ENCODE measurements around the gene RPAIN.

The RPAIN gene, protein sequence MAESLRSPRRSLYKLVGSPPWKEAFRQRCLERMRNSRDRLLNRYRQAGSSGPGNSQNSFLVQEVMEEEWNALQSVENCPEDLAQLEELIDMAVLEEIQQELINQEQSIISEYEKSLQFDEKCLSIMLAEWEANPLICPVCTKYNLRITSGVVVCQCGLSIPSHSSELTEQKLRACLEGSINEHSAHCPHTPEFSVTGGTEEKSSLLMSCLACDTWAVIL

DNA sequence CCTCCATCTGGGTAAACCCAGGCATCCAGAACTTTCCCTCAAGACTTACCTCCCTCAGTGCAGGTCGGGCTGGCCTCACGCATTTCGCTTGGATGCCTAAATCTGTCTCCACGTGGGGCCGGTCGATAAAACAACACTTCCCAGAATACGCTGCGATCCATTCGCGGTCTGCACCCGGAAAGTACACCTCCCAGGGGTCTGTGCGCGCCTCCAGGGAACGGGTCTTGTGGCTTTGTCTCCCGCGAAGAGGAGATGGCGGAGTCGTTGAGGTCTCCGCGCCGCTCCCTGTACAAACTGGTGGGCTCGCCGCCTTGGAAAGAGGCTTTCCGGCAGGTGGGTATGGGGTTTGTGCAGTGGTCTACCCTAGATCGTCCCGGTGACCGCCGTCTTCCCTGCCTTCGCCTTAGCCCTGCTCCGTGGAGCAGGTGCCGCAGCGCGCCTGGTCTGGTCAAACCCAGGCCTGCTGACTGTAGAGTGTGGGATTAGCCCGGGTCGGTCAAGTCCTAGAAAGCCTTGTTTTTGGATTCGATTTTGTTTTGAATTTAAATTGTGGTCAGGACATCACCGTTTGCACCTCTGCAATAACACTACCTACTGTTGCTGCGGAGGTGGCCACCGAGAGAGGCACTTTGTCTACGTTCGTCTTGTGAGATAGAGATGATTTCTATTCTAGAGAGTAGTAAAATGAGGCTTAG, at the start of gene RPAIN:
RPAIN (plus strand) TSS at position 224 of the 695 bp plus-strand sequence; CDS start at position 253, 29 bp downstream.
- peak; percentile 60 for DNase-seq

DNA sequence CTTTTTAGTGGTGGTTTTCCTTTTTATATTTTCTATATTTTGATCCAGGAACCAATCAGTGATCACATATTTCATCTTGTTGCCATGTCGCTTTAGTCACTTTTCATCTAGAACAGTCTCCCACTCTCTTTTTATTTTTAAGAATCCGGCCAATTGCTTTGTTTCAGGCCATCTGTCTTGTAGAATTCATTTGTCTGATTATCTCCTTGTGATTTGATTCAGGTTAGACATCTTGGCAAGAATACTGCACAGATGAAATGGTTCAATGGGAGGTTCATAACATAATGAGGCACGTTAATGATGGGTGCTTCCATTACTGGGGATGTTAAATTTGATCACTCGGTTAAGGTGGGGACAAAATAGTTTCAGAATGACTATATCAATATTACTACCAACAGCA, 49.6 kb upstream of the RPAIN start:
- DNase-seq: no peak

DNA sequence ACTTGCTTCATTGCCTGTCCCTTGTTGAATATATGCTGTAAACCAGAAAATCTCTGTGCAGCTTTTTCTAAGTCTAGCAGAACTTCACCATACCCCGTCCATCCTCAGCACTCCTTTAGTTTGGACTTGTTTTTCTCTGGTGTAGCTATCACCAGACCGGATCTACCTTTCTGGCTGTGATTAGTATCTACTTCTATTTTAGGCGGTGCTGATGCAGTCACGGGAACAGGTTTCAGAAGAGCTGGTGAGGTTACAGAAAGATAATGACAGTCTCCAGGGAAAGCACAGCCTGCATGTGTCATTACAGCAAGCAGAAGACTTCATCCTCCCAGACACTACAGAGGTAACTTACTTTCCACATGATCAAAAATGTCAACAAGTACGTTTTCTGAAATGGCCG, 46.9 kb upstream of the RPAIN start:
- DNase-seq: no peak

DNA sequence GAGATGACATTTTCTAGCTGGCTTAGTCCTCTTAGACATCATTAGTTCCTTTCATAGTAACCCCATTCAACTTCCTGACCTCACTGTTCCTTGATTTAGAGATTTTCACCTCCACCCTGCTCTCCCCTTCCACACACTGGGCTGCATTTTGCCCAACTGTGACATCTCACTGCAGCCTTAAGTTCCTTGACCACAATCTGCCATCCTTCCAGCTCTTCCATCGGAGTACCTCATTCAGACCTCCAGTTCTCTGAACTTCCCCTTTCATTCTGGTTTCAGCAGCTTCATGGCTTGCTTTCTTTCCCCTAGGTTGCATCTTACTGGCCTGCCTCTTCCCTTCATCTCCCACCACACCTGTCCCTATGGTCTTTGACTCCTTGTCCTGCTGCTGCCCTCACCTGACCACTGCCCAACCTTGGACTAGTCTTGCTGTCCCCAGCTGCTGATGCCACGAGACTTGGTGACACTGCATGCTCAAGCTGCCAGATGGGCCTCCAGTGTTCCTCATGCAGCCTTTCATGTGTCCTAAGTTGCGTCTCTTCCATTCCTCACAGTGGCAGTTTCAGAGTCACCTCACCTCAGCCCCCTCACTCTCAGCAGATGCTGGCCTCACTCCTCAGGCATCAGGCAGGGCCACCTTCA, 41.3 kb upstream of the RPAIN start:
- DNase-seq: no peak

DNA sequence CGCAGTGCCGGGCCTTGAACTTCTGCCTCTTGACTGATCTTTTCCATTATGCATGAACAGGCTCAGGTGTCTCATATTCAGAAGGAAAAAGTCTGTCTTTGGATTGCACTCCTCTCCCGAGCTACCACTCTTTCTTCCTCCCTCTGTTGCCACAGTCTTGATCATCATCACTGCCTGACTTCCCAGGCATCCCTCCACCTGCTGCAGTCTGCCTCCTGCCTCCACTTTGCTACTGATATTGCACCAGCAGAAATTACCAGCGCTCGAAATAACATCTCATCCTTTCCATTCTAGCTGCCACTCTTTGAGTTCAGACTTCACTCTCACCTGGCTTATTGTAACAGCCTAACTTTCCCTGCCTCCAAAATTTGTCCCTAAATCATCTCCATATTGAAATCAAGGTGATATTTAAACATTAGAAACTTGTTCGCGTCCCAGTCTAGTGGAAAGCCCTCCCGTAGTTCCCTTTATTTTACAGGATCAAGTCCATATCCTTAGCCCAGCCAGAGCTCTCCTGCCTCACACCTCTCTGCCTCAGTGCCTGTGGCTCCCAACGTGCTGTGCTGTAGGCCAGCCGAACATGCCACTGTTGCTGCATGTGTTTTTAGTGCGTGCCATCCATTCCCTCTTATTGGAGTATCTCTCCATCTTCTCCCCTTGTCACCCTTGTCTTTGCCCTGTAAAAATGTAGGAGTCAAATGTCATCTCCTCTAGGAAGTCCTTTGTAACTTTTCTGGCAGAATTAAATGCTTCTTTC, 40.5 kb upstream of the RPAIN start:
- DNase-seq: no peak

DNA sequence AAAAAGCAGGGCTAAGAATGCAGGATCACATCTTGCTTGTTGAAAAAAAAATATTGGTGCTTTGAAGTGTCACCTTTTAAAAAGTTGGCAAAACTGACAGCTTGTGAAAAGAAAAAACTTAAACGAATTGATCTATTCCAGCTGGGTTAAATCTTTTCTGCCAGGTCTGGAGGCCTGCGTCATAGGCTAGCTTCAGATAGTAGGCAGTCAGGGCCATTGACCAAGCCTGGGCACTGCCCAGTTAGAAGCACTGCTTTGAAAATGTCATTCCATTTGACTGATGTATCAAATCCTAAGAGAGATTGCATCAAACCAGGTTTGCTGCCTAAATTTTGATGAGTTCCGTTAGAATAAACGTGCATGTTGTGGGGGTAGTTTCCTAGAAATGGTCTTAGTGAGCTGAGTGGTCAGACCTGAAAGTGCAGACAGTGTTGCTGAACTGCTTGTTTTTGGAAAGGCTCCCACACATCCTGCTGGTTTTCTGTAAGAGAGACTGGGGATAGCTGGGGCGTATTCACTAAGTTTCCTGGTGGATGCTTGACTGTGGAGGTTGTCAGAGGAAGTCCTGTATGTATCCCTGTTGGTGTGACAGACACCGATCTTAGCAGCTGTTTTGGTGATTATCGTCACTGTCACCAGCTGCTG, 39.4 kb upstream of the RPAIN start:
- no peak for DNase-seq

DNA sequence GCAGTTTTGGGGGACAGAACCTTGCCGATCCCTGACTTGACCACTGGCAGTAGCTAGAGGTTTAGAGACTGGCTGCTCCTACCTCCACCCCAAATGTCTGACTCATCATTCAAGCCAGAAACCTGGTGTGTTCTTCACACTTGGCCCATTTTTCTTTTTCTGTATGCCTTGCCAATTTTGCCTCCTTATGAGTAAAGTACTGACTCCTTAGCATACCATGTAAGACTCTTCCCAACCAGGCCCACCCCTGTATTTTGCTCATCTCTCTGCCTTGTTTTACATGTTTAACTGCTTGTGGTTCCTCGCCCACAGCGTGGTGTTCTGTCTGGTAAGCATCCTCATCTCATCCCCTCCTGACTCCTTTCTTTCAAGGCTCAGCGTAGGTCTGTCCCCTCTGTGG, 38.4 kb upstream of the RPAIN start:
- no peak for DNase-seq

DNA sequence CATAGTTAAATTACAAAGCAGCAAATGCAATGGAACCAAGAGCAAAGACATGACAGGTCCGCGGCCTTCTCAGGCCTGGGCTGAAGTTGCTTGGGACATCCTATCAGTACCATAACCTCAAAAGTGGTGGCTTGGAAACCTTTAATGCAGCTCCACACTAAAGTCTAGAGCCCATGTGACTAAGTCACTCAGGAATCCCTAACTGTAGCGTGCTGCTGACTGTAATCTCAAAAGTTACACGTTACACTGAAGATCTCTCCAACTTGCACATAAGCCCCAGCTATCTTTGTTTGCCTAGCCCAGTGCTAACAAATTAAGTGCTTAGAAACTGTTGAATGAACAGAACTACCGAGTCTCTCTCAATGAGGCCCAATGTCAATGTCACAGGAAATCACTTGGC, 28.3 kb upstream of the RPAIN start:
- DNase-seq: no peak

DNA sequence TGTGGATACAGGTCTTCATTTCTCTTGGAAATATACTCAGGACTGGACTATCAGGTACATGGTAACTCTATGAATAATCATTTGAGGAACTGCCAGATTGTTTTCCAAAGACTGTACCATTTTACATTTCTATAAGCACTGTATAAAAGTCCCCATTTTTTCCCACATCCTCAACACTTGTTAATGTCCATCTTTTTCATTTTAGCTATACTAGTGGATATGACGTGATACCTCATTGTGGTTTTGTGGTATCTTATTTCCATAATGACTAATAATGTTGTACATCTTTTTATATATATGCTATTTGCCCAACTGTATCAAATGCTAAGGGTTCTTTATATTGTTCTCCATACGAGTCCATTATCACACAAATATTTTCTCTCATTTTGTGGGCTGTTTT, 23.4 kb upstream of the RPAIN start:
- DNase-seq: no peak

DNA sequence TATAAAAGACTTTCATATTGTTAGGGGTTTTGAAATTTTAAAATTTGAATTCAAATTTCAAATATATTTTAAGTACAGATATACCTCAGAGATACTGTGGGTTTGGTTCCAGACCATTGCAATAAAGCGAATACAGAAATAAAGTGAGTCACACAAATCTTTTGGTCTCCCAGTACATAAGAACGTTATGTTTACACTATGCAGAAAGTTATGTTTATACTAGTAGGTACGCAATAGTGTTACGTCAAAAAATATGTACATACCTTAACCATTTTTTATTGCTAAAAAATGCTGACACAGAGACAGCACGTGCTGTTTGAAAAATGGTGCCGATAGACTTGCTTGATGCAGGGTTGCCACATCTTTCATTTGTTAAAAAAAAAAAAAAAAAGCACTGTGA, 20.2 kb upstream of the RPAIN start:
- no peak for DNase-seq

DNA sequence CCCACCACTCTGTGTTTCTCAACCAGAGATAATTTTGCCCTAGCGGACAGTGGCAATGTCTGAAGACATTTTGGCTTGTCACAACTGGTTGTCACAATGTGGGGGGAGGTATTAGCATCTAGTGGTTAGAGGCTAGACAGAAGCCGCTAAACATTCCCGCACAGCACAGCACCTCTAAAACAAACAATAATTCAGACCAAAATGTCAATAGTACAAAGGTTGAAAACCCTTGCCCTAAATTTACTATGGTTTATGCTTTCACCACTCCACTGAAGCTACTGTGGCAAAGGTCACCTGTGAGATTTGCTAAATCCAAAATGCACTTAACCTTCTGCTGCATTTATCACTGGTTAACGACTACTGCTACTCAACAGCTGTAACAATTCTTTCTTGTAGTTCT, 14.6 kb upstream of the RPAIN start:
- DNase-seq: no peak

DNA sequence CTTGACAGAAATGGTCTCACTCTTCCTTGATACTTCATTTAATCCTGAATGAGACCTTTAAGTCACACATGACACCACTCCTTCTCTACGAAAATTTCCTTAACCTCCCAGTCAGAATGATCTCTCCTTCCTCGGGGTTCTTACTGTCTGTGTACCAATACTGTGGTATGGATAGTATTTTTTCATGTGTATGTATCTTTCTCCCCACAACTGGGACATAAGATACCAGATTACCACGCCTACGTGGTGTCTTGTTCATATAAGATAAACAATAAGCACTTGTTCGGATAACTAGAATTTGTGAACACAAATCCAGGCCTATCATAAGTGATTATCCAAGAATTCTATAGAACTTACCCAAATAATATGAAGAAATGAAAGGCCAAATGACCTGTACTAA, 11.8 kb upstream of the RPAIN start:
- no peak for DNase-seq

DNA sequence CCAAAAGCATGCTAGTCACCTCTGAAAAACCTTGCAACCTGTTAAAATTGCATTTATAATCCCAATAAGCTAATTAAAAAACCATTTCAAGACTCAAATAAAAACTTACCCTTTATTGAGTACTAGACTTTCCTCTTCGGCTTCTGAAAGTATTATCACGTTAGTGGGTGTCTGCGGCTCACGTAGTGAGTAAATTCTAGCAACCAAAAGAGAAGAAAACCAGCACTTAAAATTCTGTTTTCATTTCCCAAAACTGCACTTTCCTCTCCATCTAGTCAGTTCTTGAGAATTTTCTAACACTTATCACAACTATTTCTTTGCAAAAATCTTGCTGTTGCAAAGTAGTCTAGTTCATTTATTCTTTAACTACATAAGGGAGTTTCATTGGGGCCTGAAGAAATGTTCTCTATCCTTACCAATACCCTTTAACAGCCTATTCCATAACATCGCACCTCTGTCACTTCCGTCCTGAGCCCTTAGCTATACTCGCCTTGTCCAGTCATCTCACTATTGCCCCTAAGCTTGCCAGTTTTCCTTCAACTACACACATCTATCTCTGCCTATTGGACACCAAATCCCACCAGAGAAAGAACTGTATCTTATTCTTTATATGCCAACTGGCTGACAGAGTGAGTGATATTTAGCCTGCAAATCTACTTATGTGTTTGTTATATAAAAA, 9.2 kb upstream of the RPAIN start:
- no peak for DNase-seq

DNA sequence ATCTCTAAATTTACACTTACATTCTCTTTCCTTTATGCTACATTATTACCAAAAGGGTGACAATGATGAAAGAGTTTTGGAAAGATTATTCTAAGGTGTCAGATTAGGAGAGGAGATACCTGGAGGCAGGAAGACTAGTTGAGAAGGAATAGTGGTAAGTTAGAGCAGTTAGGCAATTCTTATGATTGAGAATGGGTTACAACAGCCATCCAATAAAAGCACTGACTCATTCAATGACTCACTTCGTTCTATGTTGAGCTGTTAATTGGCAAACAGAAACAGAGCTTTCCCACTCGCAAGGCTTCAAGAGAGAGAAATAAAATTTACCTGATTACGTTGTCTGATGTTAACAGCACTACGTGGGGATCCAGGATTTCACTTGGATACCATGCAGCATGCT, 6.3 kb upstream of the RPAIN start:
- no peak for DNase-seq

DNA sequence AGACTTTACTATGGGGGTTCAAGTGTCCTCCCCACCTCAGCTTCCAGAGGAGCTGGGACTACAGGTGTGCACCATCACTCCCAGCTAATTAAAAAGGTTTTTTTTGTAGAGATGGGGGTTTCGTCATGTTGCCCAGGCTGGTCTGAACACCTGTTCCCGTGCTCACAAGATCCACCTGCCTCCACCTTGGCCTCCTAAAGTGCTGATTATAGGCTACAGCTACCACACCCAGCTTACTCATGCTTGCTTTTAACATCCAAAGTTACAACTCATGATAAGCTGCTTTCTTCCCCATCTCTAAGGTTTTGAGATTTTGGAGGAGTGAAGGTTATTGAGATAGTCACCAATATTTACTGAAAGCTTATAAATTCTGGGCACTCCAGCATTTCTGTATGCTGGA, 3.1 kb upstream of the RPAIN start:
- no peak for DNase-seq

DNA sequence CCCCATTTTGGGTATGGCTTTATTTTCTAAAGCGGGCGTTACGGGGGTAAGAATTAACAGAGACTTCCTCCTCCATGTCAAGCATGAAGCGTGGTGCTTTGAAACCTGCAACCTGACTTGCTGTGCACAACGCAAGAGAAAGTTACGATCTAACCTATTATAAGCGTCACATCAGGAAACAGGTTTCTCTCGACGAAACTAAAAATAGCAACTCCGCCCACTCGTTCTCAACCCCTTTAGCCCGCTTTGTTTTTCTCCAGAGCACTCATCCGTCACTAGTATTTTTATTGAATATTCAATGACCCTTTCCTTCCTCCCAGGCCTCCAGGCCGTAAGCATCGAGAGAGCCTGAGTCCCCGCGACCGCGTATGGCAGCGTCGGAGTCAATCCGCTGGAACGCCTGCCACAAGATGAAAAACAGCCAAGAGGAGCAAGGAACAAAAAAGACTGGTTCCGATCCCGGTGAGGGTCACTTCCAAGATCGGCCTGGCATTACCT, 1.1 kb upstream of the RPAIN start:
- DNase-seq: no peak

DNA sequence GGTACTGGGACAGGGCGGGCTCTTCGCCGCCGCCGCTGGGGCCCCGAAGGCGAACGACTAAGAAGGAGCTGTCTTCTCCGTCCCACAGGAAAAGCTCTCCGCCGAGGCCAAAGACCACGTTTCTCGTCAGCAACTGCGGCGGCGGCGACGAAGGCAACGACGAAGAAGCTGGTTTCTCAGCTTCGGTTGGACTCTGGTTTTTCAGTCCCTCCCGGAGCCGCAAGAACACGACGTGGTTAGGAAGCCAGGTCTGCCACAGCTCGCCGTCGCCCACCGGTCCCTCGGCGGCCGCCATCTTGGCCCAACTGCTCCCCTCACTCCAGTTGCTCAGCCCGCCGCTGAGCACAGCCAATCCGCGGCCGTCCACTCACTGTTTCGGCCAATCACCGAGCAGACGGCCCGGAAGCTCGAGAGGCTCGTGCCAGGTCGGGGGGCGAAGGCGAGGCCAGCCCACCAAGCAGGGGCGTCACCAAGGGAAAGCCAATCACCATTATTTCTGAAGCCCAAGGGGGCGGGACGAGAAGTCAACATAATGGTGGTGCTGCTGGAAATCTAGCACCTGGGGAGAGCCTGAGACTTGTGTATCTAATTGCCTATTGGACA, 525 bp upstream of the RPAIN start, which contains the start of gene NUP88:
NUP88 (minus strand) TSS at position 307 of the 603 bp plus-strand sequence; CDS start at position 295, 12 bp downstream.
- peak; percentile 68 for DNase-seq

DNA sequence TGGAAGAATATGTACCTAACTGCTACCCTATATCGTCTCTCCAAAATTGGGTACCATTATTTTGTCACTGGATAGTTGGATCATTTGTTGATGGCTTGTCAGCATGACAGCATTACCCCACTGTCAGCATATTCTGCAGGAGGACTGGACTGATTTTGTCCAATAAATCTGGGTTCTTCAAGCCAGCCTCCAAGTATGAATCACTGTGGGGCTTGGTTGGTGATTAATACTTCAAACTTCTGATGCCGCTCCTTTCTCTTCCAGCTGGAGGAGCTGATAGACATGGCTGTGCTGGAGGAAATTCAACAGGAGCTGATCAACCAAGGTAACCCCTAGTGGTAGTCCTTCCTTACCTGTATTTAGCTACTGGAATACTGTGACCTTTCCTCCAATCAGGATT, 2.5 kb downstream of the RPAIN start:
- no peak for DNase-seq

DNA sequence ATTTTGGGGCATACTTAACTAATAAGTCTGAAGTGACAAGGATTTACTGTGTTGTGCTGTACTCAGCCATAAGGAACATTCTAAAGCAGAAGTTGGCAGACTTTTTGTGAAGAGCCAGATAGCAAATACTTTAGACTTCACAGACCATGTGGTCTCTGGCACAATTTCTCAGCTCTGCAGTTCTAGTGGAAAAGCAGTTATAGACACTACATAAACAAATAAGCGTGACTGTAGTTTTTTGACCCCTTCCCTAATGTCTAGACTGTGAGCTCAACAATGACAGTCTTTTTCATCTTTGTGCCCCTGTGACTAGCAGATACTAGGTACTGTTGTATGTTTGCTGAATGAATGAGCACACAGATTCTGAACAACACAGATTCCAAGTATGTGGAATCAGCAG, 4.9 kb downstream of the RPAIN start:
- no peak for DNase-seq

DNA sequence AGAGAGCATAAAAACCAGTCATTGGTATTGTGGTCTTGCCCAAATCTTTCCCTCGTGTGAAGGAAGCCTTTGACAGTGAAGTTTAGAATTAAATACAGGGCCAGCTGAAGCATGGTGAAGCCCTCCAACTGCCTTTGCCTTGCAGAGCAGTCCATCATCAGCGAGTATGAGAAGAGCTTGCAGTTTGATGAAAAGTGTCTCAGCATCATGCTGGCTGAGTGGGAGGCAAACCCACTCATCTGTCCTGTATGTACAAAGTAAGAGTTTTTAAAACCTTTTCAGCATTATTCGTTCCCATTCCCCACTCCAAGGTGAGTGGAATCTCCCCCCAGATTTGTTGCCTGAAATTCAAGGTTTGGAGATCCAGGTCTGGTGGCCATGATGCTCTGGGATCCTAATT, 5.8 kb downstream of the RPAIN start:
- no peak for DNase-seq

DNA sequence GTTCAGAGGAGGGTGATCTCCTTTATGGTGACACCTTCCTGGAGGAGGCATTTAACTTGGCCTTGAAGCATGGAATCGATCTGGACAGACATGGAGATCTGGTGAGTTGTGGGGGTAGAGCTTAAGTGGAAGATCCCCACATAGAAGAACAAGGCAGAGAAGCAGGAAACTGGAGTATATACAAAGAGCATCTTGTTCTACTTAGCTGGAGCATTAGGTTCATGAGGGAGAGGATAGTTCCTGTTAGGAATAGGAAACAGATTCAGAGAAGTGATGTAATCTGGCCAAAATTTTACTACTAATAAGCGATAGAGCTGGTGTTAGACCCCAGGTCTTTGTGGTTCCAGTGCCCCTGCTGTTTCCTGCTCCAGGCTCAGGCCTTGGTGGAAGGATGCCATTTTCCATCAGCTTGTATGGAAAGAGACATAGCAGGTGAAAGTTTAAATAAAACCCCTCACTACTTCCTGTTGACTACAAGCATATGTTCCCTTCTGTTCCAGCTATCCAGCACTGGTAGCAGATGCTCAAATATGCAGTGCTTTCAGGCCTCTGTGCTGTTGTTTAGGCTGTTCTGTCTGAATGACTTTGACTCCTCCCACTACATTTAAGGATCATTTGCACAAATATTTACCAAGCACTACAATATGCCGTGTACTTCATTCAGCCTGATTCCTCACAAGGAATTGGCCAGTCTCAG, 9.4 kb downstream of the RPAIN start:
- no peak for DNase-seq
